Karpas-422 (cell line): ENCODE results near the gene CD7. TPM values are rescaled to one million over a fixed set of nuclear protein-coding genes. Genes with fewer than 3 reads are reported as not detected.

Experiments
- DNase-seq: peaks from one replicate; pipeline ENCODE4 v3.0.0-alpha.2; 2015
- H2AFZ ChIP-seq: fragments of 200-600 bp; sonication (generic); 2 replicates; pipeline ENCODE4 v1.6.1; 2014; ENCODE audit warnings: antibody characterized with exemption, low read length, mixed read lengths
- H3K27ac ChIP-seq: fragments of 200-600 bp; sonication (generic); 2 replicates; pipeline ENCODE4 v1.5.1; 2014; ENCODE audit warnings: mild to moderate bottlenecking, low read length, moderate library complexity
- H3K27me3 ChIP-seq: fragments of 200-600 bp; sonication (generic); 2 replicates; pipeline ENCODE4 v1.6.1; 2014; ENCODE audit warnings: low read length, mixed read lengths
- H3K36me3 ChIP-seq: fragments of 200-600 bp; sonication (generic); 2 replicates; pipeline ENCODE4 v1.6.1; 2014; ENCODE audit warnings: low read length, mixed read lengths; ENCODE audit not compliant: insufficient read depth
- H3K4me1 ChIP-seq: fragments of 200-600 bp; sonication (generic); 2 replicates; pipeline ENCODE4 v1.6.1; 2014; ENCODE audit warnings: mild to moderate bottlenecking, low read length, mixed read lengths
- H3K4me2 ChIP-seq: fragments of 200-600 bp; sonication (generic); 2 replicates; pipeline ENCODE4 v1.6.1; 2014; ENCODE audit warnings: low read length, low read depth, mild to moderate bottlenecking; ENCODE audit not compliant: poor library complexity, severe bottlenecking
- H3K4me3 ChIP-seq: fragments of 200-600 bp; sonication (generic); 2 replicates; pipeline ENCODE4 v1.5.1; 2014; ENCODE audit warnings: mild to moderate bottlenecking, antibody characterized with exemption, low read length, mixed read lengths
- H3K79me2 ChIP-seq: fragments of 200-600 bp; sonication (generic); 2 replicates; pipeline ENCODE4 v1.6.1; 2014; ENCODE audit warnings: mild to moderate bottlenecking, low read length, mixed read lengths
- H3K9ac ChIP-seq: fragments of 200-600 bp; sonication (generic); 2 replicates; pipeline ENCODE4 v1.6.0; 2014; ENCODE audit warnings: low read length
- H3K9me2 ChIP-seq: fragments of 200-600 bp; sonication (generic), shearing (Covaris generic); replicated peaks from 2 replicates; pipeline ENCODE4 v1.6.0; 2014; ENCODE audit warnings: mild to moderate bottlenecking, low read length, moderate library complexity; ENCODE audit not compliant: insufficient read depth
- H3K9me3 ChIP-seq: fragments of 300-700, 200-600 bp; sonication (generic); 2 replicates; pipeline ENCODE4 v1.6.1; 2014; ENCODE audit warnings: low read length, mixed read lengths
- H4K20me1 ChIP-seq: fragments of 200-600 bp; sonication (generic); 2 replicates; pipeline ENCODE4 v1.6.1; 2014; ENCODE audit warnings: mild to moderate bottlenecking, antibody characterized with exemption, low read length, low read depth; ENCODE audit not compliant: insufficient read depth
- total RNA-seq: library from RNA; depleted of rRNA; stranded (reverse); fragments of >200 nt; shearing (Covaris generic); gene quantifications from 2 replicates; pipeline ENCODE4 v1.2.3, GENCODE V29; 2014; ENCODE audit warnings: low replicate concordance

Gene CD7
- total RNA-seq, 1 experiment from 2014 or later: not detected

- no peak for DNase-seq
- H3K79me2 ChIP-seq: no peaks in the 10 kb centered on the region
- H3K27ac ChIP-seq: no peak overlapping the region
- H3K4me2 ChIP-seq: no peak overlapping the region
- no peak overlapping the region for H2AFZ ChIP-seq
- no peaks in the 10 kb centered on the region for H3K36me3 ChIP-seq
- H3K9me3 ChIP-seq: no peaks in the 10 kb centered on the region
- H3K27me3 ChIP-seq: no peaks in the 10 kb centered on the region
- no peaks in the 10 kb centered on the region for H4K20me1 ChIP-seq
- H3K9ac ChIP-seq: no peak overlapping the region
- H3K9me2 ChIP-seq: no peaks in the 10 kb centered on the region
- peaks cover 12% of the 10 kb centered on the region for H3K4me1 ChIP-seq
- H3K4me3 ChIP-seq: no peak overlapping the region
These were observed 9.9 kb upstream of the CD7 start for GRCh38 chr17:82327289-82327688.

- H3K9me3 ChIP-seq: no peaks in the 10 kb centered on the region
- H3K27me3 ChIP-seq: no peaks in the 10 kb centered on the region
- H3K9ac ChIP-seq: no peak overlapping the region
- H3K79me2 ChIP-seq: no peaks in the 10 kb centered on the region
- DNase-seq: no peak
- H3K4me3 ChIP-seq: no peak overlapping the region
- no peaks in the 10 kb centered on the region for H4K20me1 ChIP-seq
- no peaks in the 10 kb centered on the region for H3K9me2 ChIP-seq
- peaks cover 12% of the 10 kb centered on the region for H3K4me1 ChIP-seq
- no peak overlapping the region for H2AFZ ChIP-seq
- H3K4me2 ChIP-seq: no peak overlapping the region
- no peak overlapping the region for H3K27ac ChIP-seq
- H3K36me3 ChIP-seq: no peaks in the 10 kb centered on the region
These were observed 8.1 kb upstream of the CD7 start for GRCh38 chr17:82325286-82326180.

- no peak overlapping the region for H2AFZ ChIP-seq
- no peaks in the 10 kb centered on the region for H3K79me2 ChIP-seq
- no peaks in the 10 kb centered on the region for H4K20me1 ChIP-seq
- DNase-seq: no peak
- no peaks in the 10 kb centered on the region for H3K36me3 ChIP-seq
- H3K9ac ChIP-seq: no peak overlapping the region
- H3K27ac ChIP-seq: no peak overlapping the region
- no peak overlapping the region for H3K4me3 ChIP-seq
- H3K4me2 ChIP-seq: no peak overlapping the region
- H3K4me1 ChIP-seq: peaks cover 7% of the 10 kb centered on the region; the same call in 1 of the 2 replicates
- H3K9me3 ChIP-seq: no peaks in the 10 kb centered on the region
- H3K9me2 ChIP-seq: no peaks in the 10 kb centered on the region
- no peaks in the 10 kb centered on the region for H3K27me3 ChIP-seq
These were observed 7.3 kb upstream of the CD7 start for GRCh38 chr17:82324566-82325285.

GRCh38 chr17:82323514-82324234 is 6.3 kb upstream of the CD7 start:
- H3K4me3 ChIP-seq: no peak overlapping the region
- H4K20me1 ChIP-seq: no peaks in the 10 kb centered on the region
- H2AFZ ChIP-seq: no peak overlapping the region
- no peaks in the 10 kb centered on the region for H3K79me2 ChIP-seq
- H3K4me2 ChIP-seq: no peak overlapping the region
- H3K27me3 ChIP-seq: no peaks in the 10 kb centered on the region
- no peak for DNase-seq
- H3K36me3 ChIP-seq: no peaks in the 10 kb centered on the region
- H3K27ac ChIP-seq: no peak overlapping the region
- H3K4me1 ChIP-seq: peaks cover 7% of the 10 kb centered on the region; the same call in 1 of the 2 replicates
- no peak overlapping the region for H3K9ac ChIP-seq
- H3K9me3 ChIP-seq: no peaks in the 10 kb centered on the region; the same call in 1 of the 2 replicates
- H3K9me2 ChIP-seq: no peaks in the 10 kb centered on the region

- H3K27me3 ChIP-seq: no peaks in the 10 kb centered on the region
- H3K9ac ChIP-seq: no peak overlapping the region
- peaks cover 7% of the 10 kb centered on the region; the same call in 1 of the 2 replicates for H3K4me1 ChIP-seq
- no peak overlapping the region for H3K4me2 ChIP-seq
- no peak overlapping the region for H2AFZ ChIP-seq
- no peaks in the 10 kb centered on the region for H3K9me2 ChIP-seq
- DNase-seq: no peak
- no peak overlapping the region for H3K4me3 ChIP-seq
- no peaks in the 10 kb centered on the region for H4K20me1 ChIP-seq
- H3K9me3 ChIP-seq: no peaks in the 10 kb centered on the region; the same call in 1 of the 2 replicates
- no peaks in the 10 kb centered on the region for H3K79me2 ChIP-seq
- no peaks in the 10 kb centered on the region for H3K36me3 ChIP-seq
- H3K27ac ChIP-seq: no peak overlapping the region
These were observed 5.4 kb upstream of the CD7 start for GRCh38 chr17:82322526-82323453.

GRCh38 chr17:82321947-82322466 is 4.6 kb upstream of the CD7 start:
- H3K27me3 ChIP-seq: no peaks in the 10 kb centered on the region
- H3K36me3 ChIP-seq: no peaks in the 10 kb centered on the region
- no peak for DNase-seq
- H3K9me3 ChIP-seq: no peaks in the 10 kb centered on the region; the same call in 1 of the 2 replicates
- H3K27ac ChIP-seq: no peak overlapping the region
- no peak overlapping the region for H3K9ac ChIP-seq
- no peaks in the 10 kb centered on the region for H4K20me1 ChIP-seq
- no peaks in the 10 kb centered on the region for H3K79me2 ChIP-seq
- no peak overlapping the region for H2AFZ ChIP-seq
- no peak overlapping the region for H3K4me3 ChIP-seq
- H3K4me2 ChIP-seq: no peak overlapping the region
- H3K9me2 ChIP-seq: no peaks in the 10 kb centered on the region
- peaks cover 7% of the 10 kb centered on the region; the same call in 1 of the 2 replicates for H3K4me1 ChIP-seq
